Uterus (tissue), 2 donors: ENCODE measurements around the gene CACHD1.

ENCODE experiments used
- POLR2A ChIP-seq, 2 donors: fragments of 450-650 bp; IDR thresholded peaks; one replicate each; pipeline ENCODE4 v1.6.1; 2016; ENCODE audit warnings: antibody characterized with exemption in 2 of 2, mild to moderate bottlenecking in 1 of 2, moderate library complexity in 1 of 2
- TF ChIP-seq, protein P1 (sequence below), 4 experiments: fragments of 200-600 bp in 2 of 4; fragments of 450-650 bp in 2 of 4; sonication (generic) in 2 of 4; IDR thresholded peaks; one replicate each; pipeline ENCODE4 v1.5.1; 2016 to 2019; ENCODE audit warnings: antibody characterized with exemption in 4 of 4, mild to moderate bottlenecking in 2 of 4, moderate library complexity in 1 of 4

DNA sequence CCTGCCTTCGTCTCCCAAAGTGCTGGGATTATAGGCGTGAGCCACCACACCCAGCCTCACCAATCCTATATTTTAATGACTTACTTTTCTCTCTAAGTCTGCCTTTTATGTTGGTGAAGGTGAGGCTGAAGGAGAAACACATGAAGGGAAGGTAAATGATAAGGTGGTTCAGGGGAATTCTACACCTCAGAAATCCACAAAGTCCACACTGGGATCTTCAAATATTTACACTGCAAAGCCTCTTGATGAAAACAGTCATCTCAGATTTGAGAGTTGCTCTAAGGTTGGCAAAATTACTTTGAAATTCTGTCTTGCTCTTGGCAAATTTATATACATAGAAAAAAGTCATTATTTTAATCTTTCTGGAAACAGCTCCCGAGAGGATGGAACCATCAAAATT is 42.0 kb upstream of the CACHD1 start:
- TF ChIP-seq, protein P1, sequence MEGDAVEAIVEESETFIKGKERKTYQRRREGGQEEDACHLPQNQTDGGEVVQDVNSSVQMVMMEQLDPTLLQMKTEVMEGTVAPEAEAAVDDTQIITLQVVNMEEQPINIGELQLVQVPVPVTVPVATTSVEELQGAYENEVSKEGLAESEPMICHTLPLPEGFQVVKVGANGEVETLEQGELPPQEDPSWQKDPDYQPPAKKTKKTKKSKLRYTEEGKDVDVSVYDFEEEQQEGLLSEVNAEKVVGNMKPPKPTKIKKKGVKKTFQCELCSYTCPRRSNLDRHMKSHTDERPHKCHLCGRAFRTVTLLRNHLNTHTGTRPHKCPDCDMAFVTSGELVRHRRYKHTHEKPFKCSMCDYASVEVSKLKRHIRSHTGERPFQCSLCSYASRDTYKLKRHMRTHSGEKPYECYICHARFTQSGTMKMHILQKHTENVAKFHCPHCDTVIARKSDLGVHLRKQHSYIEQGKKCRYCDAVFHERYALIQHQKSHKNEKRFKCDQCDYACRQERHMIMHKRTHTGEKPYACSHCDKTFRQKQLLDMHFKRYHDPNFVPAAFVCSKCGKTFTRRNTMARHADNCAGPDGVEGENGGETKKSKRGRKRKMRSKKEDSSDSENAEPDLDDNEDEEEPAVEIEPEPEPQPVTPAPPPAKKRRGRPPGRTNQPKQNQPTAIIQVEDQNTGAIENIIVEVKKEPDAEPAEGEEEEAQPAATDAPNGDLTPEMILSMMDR (IDR thresholded peaks at IDR 0.05) = no peak
- no peak for TF ChIP-seq POLR2A (IDR thresholded peaks at IDR 0.05)
